ENCODE measurements around the gene ZNF319.

ZNF319 gene

DNA sequence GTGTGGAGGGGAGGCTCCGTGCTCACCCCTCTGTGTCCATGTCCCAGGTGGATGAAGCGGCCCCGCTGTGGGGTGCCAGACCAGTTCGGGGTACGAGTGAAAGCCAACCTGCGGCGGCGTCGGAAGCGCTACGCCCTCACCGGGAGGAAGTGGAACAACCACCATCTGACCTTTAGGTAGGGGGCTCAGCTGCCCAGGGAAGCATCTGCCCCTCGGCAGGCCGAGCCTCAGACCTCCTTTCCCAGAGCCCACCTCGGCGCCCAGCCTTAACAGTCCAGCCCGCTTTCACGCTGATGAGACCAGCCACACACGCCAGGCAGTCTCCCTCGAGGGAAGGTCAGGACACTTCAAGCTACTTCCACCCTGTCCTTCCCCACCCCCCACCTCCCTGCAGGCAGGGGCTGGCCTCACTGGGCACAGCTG lies 37.8 kb upstream of the ZNF319 start:
- intact Hi-C loops (cut with DNase I): no loop called here
- DNase-seq: peak in 2 of 10 donors; percentile 73 to 81

GRCh38 chr16:58037365-58038057 lies 37.0 kb upstream of the ZNF319 start:
- peak in 2 of 10 donors; percentile 77 to 80 for DNase-seq
- intact Hi-C loops (cut with DNase I): no loop called here

GRCh38 chr16:58036943-58037342 lies 36.5 kb upstream of the ZNF319 start:
- intact Hi-C loops (cut with DNase I): no loop called here
- peak in 1 of 10 donors; percentile 34 for DNase-seq

DNA sequence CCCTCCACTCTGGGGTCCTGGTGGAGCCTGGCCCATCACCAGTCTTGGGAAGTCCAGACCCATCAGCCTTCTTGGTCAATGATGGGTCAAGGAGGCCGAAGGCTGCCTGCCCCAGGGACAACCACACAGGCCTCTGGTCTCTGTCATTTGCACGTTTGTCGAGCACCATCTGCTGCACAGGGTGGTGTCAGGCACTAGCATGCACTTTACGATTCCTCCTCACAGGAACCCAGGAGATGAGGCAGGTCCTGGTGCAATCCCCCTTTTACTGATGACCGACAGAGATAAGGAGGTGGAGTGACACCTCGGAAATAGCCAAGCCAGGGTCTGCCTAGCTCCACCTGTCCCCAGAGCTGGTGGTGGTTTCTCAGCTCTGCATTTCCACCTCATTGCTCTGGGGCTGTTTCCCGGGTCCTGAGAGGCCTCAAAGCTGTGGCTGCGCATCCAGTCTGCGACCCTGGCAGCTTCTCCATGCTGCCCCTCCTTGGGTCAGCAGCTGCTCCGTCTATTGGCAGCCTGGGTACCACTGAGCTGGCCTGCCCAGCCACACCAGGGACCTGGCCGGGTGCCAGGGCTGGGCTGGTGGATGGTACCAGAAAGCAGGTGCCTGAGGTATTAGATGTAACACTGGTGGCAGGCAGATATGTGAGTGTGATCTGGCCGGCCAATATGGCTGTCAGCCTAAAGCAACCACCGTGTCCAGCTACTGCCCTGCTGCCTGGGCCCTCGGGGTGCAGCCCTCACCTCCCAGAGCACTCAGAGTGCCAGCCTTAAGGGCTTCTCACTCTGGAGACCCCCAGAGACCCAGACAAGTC lies 35.1 kb upstream of the ZNF319 start:
- DNase-seq: peak in 1 of 10 donors; percentile 77
- intact Hi-C loops (cut with DNase I): no loop called here

DNA sequence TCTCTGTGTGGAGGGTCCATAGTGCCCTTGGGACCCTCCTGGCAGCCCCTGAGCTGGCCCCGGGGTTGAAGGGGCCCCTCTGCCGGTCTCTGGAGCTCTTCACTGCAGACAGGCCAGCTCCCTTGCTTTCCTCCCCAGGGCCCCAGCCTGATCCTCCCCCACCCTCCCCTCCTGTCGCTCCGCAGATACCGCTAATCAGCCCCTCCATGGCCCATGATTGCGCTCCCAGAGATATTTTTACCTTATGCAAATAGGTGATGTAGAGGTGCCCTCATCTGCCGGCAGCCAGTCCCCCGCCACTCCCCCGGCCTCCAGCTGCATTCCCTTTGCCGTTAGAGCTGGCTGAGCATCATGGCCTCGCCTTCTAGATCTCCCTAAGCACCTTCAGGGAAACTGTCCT lies 34.3 kb upstream of the ZNF319 start:
- DNase-seq: no peak
- intact Hi-C loops (cut with DNase I): no loop called here

- no peak for DNase-seq
- intact Hi-C loops (cut with DNase I): no loop called here
These were observed 33.7 kb upstream of the ZNF319 start for GRCh38 chr16:58034128-58034685.

DNA sequence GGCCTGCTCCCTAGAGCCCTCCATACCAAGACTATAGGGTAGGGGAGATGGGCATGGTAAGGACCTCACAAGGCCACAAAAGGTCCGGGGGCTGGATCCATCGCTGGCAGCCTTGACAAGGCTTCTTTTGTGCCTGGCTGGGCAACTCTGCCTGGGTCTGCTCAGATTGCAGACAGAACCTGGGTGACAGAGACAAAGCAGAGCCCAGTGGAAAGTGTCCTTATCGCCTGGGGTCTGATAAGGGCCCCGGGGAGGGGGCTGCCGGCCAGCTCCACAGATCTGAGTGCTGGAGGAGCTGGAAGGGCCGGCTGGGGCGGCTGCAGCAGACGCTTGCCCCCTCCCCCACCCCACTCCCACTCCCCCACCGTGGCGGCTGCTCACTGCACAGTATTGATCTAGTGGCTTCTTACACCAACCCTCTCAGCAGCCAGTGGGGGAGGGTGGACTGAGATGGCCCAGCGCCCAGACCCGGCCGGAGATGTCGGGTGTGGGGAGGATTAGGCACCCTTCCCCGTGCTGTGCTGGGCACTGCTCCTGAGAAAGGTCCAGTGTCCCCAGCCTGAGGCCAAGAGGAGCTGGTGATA lies 32.3 kb upstream of the ZNF319 start:
- intact Hi-C loops (cut with DNase I): no loop called here

GRCh38 chr16:58031016-58031800 lies 30.7 kb upstream of the ZNF319 start:
- DNase-seq: peak in 2 of 10 donors; percentile 49 to 67

More for the DNA sequence above, 32.3 kb upstream of the ZNF319 start:
- peak; percentile 40 to 92 (median 63) for DNase-seq

DNA sequence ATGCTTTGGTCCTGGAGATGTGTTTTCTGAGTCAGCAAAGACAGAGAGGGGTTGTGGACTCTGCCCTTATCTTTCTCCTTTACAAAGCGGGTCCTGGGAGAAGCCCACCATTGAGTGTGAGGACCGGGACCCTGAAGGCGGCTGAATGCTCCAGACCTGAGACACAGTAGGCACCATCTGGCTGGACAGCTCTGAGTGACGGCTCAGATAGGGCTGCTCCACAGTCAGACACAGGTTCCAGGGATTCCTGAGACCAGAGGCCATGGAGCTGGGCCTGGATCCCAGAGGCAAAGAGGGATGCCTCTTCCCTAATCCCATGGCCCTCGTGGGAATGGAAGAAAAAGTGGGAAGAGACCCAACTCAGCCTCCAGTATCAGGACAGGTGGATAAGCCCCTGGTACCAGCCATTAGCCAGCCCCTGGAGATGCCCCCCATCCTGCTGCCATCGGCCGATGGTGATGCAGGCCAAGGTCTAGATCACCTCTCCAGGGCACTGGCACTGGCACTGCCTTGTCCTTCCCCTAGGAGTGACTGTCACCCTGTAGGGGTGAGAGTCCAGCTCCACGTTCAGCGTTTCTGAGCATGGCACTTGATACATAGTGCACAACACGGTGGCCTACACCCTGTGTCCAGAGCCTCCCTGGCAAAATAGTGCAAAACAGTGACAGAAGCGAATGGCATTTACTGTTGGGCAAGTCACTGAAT lies 29.8 kb upstream of the ZNF319 start:
- DNase-seq: peak in 2 of 10 donors; percentile 60 to 70
- intact Hi-C loops (cut with DNase I): no loop called here

More at GRCh38 chr16:58031016-58031800, 30.7 kb upstream of the ZNF319 start:
- intact Hi-C loops (cut with DNase I): no loop called here

GRCh38 chr16:58029410-58029809 lies 28.9 kb upstream of the ZNF319 start:
- intact Hi-C loops (cut with DNase I): loop anchor here (10.0 kb wide), 1 partner anchor 455 kb away; no protein-coding TSS in a partner anchor
- DNase-seq: peak in 2 of 10 donors; percentile 7 to 24

GRCh38 chr16:58028541-58029070 lies 28.1 kb upstream of the ZNF319 start:
- peak in 2 of 10 donors; percentile 54 to 62 for DNase-seq
- intact Hi-C loops (cut with DNase I): loop anchor here (10.0 kb wide), 1 partner anchor 456 kb away; no protein-coding TSS in a partner anchor

- intact Hi-C loops (cut with DNase I): loop anchor here (2.0 to 10.0 kb wide), 2 partner anchors 101 to 457 kb away; partner anchors contain the start of gene CFAP20
These were observed 27.5 kb upstream of the ZNF319 start for GRCh38 chr16:58027916-58028455.

GRCh38 chr16:58027161-58027915 lies 26.9 kb upstream of the ZNF319 start:
- intact Hi-C loops (cut with DNase I): loop anchor here (2.0 to 10.0 kb wide), 2 partner anchors 101 to 457 kb away; partner anchors contain the start of gene CFAP20
- peak in 3 of 10 donors; percentile 68 to 84 (median 73) for DNase-seq

More at GRCh38 chr16:58027916-58028455, 27.5 kb upstream of the ZNF319 start:
- peak in 2 of 10 donors; percentile 31 to 44 for DNase-seq

- intact Hi-C loops (cut with DNase I): loop anchor here (2.0 to 10.0 kb wide), 2 partner anchors 102 to 458 kb away; partner anchors contain the start of gene CFAP20
- DNase-seq: peak in 3 of 10 donors; percentile 62 to 87 (median 81)
These were observed 26.3 kb upstream of the ZNF319 start for GRCh38 chr16:58026705-58027160.

DNA sequence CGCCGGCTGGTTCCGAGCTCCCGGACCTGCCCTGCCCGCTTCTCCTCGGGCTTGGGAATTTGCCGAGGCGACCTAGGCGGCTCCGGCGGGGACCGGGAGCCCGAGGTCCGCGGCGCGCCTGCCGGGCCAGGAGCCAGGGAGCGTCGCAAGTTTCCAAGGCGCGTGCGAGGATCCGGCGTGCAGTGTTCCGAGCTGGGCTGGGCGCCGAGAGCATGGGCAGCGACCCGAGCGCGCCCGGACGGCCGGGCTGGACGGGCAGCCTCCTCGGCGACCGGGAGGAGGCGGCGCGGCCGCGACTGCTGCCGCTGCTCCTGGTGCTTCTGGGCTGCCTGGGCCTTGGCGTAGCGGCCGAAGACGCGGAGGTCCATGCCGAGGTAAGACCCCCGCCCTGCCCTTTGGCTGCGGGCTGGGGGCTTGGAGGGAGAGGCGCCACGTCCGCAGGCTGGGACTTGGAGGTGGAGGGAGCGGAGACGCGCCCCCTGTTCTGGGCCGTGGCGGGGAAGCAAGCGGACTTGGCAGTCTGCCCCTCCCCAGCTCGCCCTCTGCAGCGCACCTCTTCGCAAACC lies 25.8 kb upstream of the ZNF319 start:
- peak in 4 of 10 donors; percentile 36 to 86 (median 82) for DNase-seq

DNA sequence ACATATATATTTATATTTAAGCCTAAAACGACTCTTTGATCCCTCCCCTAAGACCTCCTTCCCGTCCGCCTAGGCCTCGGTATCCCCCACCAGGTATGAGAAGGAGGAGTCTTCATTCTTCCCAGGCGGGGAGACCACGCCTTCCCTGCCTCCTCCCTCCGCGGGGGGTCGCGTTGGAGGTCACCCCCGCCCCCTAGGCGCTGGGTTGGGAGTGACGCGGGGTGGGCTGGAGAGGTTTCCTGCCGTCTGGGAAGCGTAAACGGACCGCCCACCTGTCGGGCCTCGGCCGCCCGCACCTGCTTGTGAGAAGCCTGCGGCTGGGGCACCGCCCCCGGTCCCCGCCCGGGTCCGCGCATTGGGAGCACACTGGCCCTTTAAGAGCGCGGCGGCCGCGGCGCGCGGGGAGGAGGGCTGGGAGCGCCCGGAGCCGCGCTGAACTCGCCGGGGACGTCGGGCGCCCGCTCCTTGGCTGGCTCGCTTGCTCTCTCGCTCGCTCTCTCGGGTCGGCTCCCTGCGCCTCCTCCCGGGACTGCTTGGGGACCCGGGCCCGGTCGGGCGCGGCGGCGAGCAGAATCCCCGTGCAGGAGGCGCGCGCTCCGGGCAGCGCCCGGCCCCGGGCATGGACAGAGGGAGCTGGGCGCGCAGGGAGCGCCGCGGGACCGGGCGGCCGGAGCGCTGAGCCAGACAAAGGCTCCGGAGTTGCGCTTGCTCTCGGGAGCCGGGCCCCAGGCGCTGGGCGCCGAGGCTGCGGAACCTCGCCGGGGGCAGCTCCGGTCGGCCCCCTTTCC lies 25.1 kb upstream of the ZNF319 start, which contains the start of gene MMP15:
TSS of gene MMP15 (plus strand) at position 404 of the 788 bp plus-strand sequence. CDS start 597 bp downstream, outside the sequence.
- peak in 9 of 10 donors; percentile 28 to 94 (median 62) for DNase-seq
- intact Hi-C loops (cut with DNase I): loop anchor here (2.0 to 10.0 kb wide), 2 partner anchors 103 to 459 kb away; partner anchors contain the start of gene CFAP20

More for the DNA sequence above, 25.8 kb upstream of the ZNF319 start:
- intact Hi-C loops (cut with DNase I): loop anchor here (2.0 to 10.0 kb wide), 2 partner anchors 103 to 459 kb away; partner anchors contain the start of gene CFAP20

Measured in posterior cingulate gyrus (tissue), 11 donors.